ENCODE measurements around the gene MYO10.

DNA sequence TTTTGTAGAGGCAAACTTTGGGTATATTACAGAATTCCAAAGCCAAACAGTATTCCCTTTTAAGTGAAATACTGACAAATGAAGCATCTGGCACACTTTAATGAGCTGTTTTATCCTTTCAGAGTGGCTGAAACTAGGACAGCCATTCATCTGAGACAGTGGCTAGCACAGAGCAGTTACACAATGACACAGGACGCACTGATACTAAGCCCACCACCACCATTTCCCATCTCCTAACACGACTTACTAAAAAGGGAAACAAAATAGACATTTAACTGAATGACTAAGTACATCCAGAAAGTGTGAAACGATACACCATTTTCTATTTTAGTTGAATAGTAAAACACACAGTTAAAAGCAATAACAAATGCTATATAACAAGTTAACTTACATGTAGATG is 198.9 kb downstream of the MYO10 start:
- no peak for TF ChIP-seq PAX5 (IDR thresholded peaks at IDR 0.05; ENCODE audit: insufficient read depth, low read length, severe bottlenecking)
- TF ChIP-seq POLR2A (IDR thresholded peaks at IDR 0.05; ENCODE audit: low read depth, low read length): no peak
- TF ChIP-seq POLR2AphosphoS5 (IDR thresholded peaks at IDR 0.05; ENCODE audit: low read depth, low read length): no peak
- TF ChIP-seq SPI1 (IDR thresholded peaks at IDR 0.05; ENCODE audit: low read depth, low read length): no peak
- no peak for TF ChIP-seq TAF1 (IDR thresholded peaks at IDR 0.05; ENCODE audit: low read depth, low read length)
